ENCODE results near the gene RNF213.

- TF ChIP-seq POLR2A (IDR thresholded peaks at IDR 0.05; ENCODE audit: extremely low read depth, insufficient read length) (no peak), CTCF (IDR thresholded peaks at IDR 0.05; ENCODE audit: low read depth, low read length) (no peak), MAX (IDR thresholded peaks at IDR 0.05; ENCODE audit: low read depth, low read length) (no peak)
Observed at GRCh38 chr17:80379348-80379747, 118.7 kb downstream of the RNF213 start.

Data from NB4 (cell line).